HCT116 (cell line): ENCODE measurements around the gene UTP14A. TPM values are rescaled to one million over a fixed set of nuclear protein-coding genes. Genes with fewer than 3 reads are reported as not detected.

Experiments used
- ATAC-seq: fragments of 200-7000 bp; cut with Tn5 transposase; 2 replicates; pipeline ENCODE4 v1.9.1; 2020; ENCODE audit warnings: mild to moderate bottlenecking, moderate library complexity
- BruUV-seq: library from RNA; stranded (reverse); fragments of 400-500 nt; replicated peaks from 2 replicates; lab custom pipeline; 2021; lab: Mats Ljungman, UMichigan
- CTCF ChIA-PET: fragments of 300-600 bp; sonication (Branson Sonifier 250); formaldehyde crosslinking; loops from one replicate; lab custom pipeline; 2021; ENCODE audit warnings: antibody characterized with exemption; lab: Charles Lee
- POLR2A ChIA-PET: fragments of 300-600, 350-600 bp; sonication (Branson Sonifier 250); formaldehyde crosslinking; loops from one replicate; lab custom pipeline; 2021; ENCODE audit warnings: antibody characterized with exemption; lab: Charles Lee
- RAD21 ChIA-PET, 2 experiments: fragments of 300-600 bp; sonication (Branson Sonifier 250); formaldehyde crosslinking; loops; one replicate each; lab custom pipeline; 2023; ENCODE audit warnings: low total read pairs in 2 of 2; ENCODE audit not compliant: uncharacterized antibody in 2 of 2, unreplicated experiment in 2 of 2, low non-redundant PET in 1 of 2; lab: Charles Lee
- DNase-seq: peaks from one replicate; pipeline ENCODE4 v3.0.0-alpha.2; 2010; ENCODE audit warnings: low read depth, low spot score
- H2AFZ ChIP-seq: fragments of 200-600 bp; shearing (Covaris generic), sonication (generic); 2 replicates; pipeline ENCODE4 v1.6.1; 2017; ENCODE audit warnings: low read depth, mixed run types, mixed read lengths, antibody characterized with exemption, low read length; ENCODE audit not compliant: poor library complexity, severe bottlenecking
- H3K27ac ChIP-seq: 2 replicates; pipeline ENCODE4 v1.5.1; 2012; ENCODE audit warnings: low read depth, low read length
- H3K27me3 ChIP-seq: fragments of 200-600 bp; sonication (generic); 2 replicates; pipeline ENCODE4 v1.6.1; 2016; ENCODE audit warnings: mixed run types, low read length, mixed read lengths; ENCODE audit not compliant: insufficient read depth
- H3K36me3 ChIP-seq, 2 experiments: fragments of 200-500 bp in 1 of 2; fragments of 200-600 bp in 1 of 2; sonication (Bioruptor generic) in 1 of 2; sonication (generic) in 1 of 2; 2 replicates each; pipeline versions ENCODE4 v1.5.1 to v1.6.1; 2014 to 2016; ENCODE audit warnings: low read length in 2 of 2, inconsistent platforms in 1 of 2, mixed read lengths in 1 of 2, mixed run types in 1 of 2; ENCODE audit not compliant: insufficient read depth in 2 of 2, control insufficient read depth in 1 of 2
- H3K4me1 ChIP-seq, 2 experiments: fragments of 200-600 bp in 1 of 2; sonication (generic) in 1 of 2; 2 replicates each; pipeline versions ENCODE4 v1.5.1 to v1.6.1; 2012 to 2017; ENCODE audit warnings: low read length in 2 of 2, inconsistent platforms in 1 of 2, mild to moderate bottlenecking in 1 of 2, mixed read lengths in 1 of 2, mixed run types in 1 of 2, moderate library complexity in 1 of 2; ENCODE audit not compliant: insufficient read depth in 2 of 2, control insufficient read depth in 1 of 2
- H3K4me2 ChIP-seq: fragments of 200-600 bp; sonication (generic); 2 replicates; pipeline ENCODE4 v1.6.1; 2017; ENCODE audit warnings: mixed run types, low read length, mixed read lengths
- H3K4me3 ChIP-seq, 2 experiments: fragments of 200-600 bp in 1 of 2; sonication (generic) in 1 of 2; replicated peaks in 1 of 2; 2 replicates each; pipeline ENCODE4 v1.5.1; 2011 to 2016; ENCODE audit warnings: low read length in 2 of 2, control low read depth in 1 of 2, low read depth in 1 of 2, mild to moderate bottlenecking in 1 of 2, mixed read lengths in 1 of 2, mixed run types in 1 of 2
- H3K79me2 ChIP-seq: fragments of 200-600 bp; sonication (generic); 2 replicates; pipeline ENCODE4 v1.6.1; 2017; ENCODE audit warnings: mild to moderate bottlenecking, mixed run types, low read length, moderate library complexity, mixed read lengths; ENCODE audit not compliant: insufficient read depth
- H3K9ac ChIP-seq: fragments of 200-600 bp; sonication (generic); 2 replicates; pipeline ENCODE4 v1.6.1; 2016; ENCODE audit warnings: low read length, mixed read lengths
- H3K9me2 ChIP-seq: fragments of 200-600 bp; sonication (generic), shearing (Covaris generic); 2 replicates; pipeline ENCODE4 v1.6.1; 2017; ENCODE audit warnings: mixed run types, mild to moderate bottlenecking, moderate library complexity; ENCODE audit not compliant: insufficient read depth
- H3K9me3 ChIP-seq, 2 experiments: fragments of 200-500 bp in 1 of 2; fragments of 200-600 bp in 1 of 2; sonication (Bioruptor generic) in 1 of 2; sonication (generic) in 1 of 2; 2 replicates each; pipeline ENCODE4 v1.6.1; 2014 to 2017; ENCODE audit warnings: low read length in 2 of 2, mixed read lengths in 2 of 2, inconsistent platforms in 1 of 2, low read depth in 1 of 2, mild to moderate bottlenecking in 1 of 2, mixed run types in 1 of 2, moderate library complexity in 1 of 2; ENCODE audit not compliant: control insufficient read depth in 1 of 2, insufficient read depth in 1 of 2
- H4K20me1 ChIP-seq: fragments of 200-600 bp; sonication (generic), shearing (Covaris generic); 2 replicates; pipeline ENCODE4 v1.6.1; 2017; ENCODE audit warnings: mixed run types, mild to moderate bottlenecking, moderate library complexity; ENCODE audit not compliant: insufficient read depth
- EGR1 ChIP-seq: IDR thresholded peaks from 2 replicates; pipeline ENCODE4 v1.6.1; 2012; ENCODE audit warnings: low read depth
- FOSL1 ChIP-seq: IDR thresholded peaks from 2 replicates; pipeline ENCODE4 v1.6.1; 2012; ENCODE audit warnings: low read depth
- JUND ChIP-seq: IDR thresholded peaks from 2 replicates; pipeline ENCODE4 v1.6.1; 2012
- RAD21 ChIP-seq: IDR thresholded peaks from 2 replicates; pipeline ENCODE4 v1.6.1; 2012; ENCODE audit warnings: low read depth, mild to moderate bottlenecking
- SIN3A ChIP-seq: IDR thresholded peaks from 2 replicates; pipeline ENCODE4 v1.6.1; 2012; ENCODE audit warnings: low read depth
- SP1 ChIP-seq: IDR thresholded peaks from 2 replicates; pipeline ENCODE4 v1.6.1; 2012; ENCODE audit warnings: low read depth
- SRF ChIP-seq: IDR thresholded peaks from 2 replicates; pipeline ENCODE4 v1.6.1; 2012; ENCODE audit warnings: low read depth
- TCF7L2 ChIP-seq: IDR thresholded peaks from 2 replicates; pipeline ENCODE4 v1.7.0; 2011; ENCODE audit warnings: borderline replicate concordance, inconsistent platforms; ENCODE audit not compliant: insufficient read depth, insufficient read length; ENCODE audit errors: extremely low read depth
- ZFX ChIP-seq: fragments of 450-650 bp; IDR thresholded peaks from 2 replicates; pipeline ENCODE4 v1.6.1; 2017
- intact Hi-C: fragments of 100-400 bp; cut with micrococcal nuclease; formaldehyde crosslinking; loops from 2 replicates; pipeline ENCODE4 v1.10.0; 2022
- total RNA-seq: library from RNA; stranded (reverse); gene quantifications from one replicate; pipeline ENCODE4 v1.2.1, GENCODE V29; 2021; ENCODE audit not compliant: unreplicated experiment
- TF ChIP-seq, protein P1 (sequence below): IDR thresholded peaks from 2 replicates; pipeline ENCODE4 v1.6.1; 2011; ENCODE audit warnings: mild to moderate bottlenecking, low read length, moderate library complexity; ENCODE audit not compliant: insufficient replicate concordance; ENCODE audit errors: extremely low read depth
- TF ChIP-seq, protein P2 (sequence below): IDR thresholded peaks from 2 replicates; pipeline ENCODE4 v1.6.1; 2012
- TF ChIP-seq, protein P3 (sequence below), 3 experiments: fragments of 200-600 bp in 1 of 3; sonication (generic) in 1 of 3; IDR thresholded peaks in 2 of 3; conservative IDR thresholded peaks in 1 of 3; 2 replicates each; pipeline ENCODE4 v1.5.1; 2012 to 2017; ENCODE audit warnings: low read depth in 2 of 3, low read length in 2 of 3, antibody characterized with exemption in 1 of 3, borderline replicate concordance in 1 of 3, control low read depth in 1 of 3, mild to moderate bottlenecking in 1 of 3, mixed read lengths in 1 of 3, mixed run types in 1 of 3, moderate library complexity in 1 of 3; ENCODE audit not compliant: insufficient read depth in 1 of 3

The UTP14A gene
- total RNA-seq, 1 experiment from 2014 or later = 28.3 TPM

DNA sequence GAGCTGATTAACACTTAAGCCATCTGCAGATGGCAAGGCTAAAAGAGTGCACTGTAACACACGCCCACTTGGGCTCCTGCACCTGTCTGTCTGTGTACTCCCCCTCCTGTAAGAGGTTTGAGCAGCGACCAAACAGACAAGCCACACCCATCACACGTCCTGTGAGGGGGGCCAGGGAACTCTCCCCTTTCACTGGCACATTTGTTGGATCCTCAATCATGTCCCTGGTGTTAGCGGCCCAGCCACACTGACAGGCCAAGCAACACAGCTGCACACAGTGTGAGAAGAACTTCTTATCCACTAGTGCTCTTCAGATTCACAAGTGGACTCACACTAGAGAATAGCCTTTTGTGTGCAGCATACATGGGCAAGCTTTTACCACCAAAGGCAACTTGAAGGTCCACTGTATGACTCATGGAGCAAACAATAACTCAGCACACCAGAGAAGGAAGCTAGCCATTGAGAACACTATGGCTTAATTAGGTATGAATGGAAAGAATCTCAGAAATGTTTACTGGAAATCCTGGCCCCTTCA, 29.1 kb upstream of the UTP14A start:
- peak; percentile 12 for DNase-seq

GRCh38 chrX:129877401-129877800, 28.6 kb upstream of the UTP14A start:
- ATAC-seq (peak; percentile 40; the same call in 1 of the 2 replicates), DNase-seq (no peak)
- H4K20me1 ChIP-seq = no peaks in the 10 kb centered on the region
- ChIA-PET POLR2A (no interaction called here), RAD21 (no interaction called here), CTCF (no interaction called here)
- H3K27me3 ChIP-seq = no peaks in the 10 kb centered on the region
- peaks cover 4 to 12% of the 10 kb centered on the region in 2 experiments; a peak in 3 of 4 replicates for H3K4me1 ChIP-seq
- H3K4me2 ChIP-seq = peak overlapping the region; percentile 63
- no peak overlapping the region for H3K27ac ChIP-seq
- peak overlapping the region; percentile 78 for H2AFZ ChIP-seq
- no peaks in the 10 kb centered on the region for H3K9me2 ChIP-seq
- BruUV-seq = no TSS peak
- intact Hi-C loops = no loop called here
- H3K4me3 ChIP-seq = no peak overlapping the region
- no peak overlapping the region for H3K9ac ChIP-seq
- H3K36me3 ChIP-seq = no peaks in the 10 kb centered on the region
- H3K9me3 ChIP-seq = no peaks in the 10 kb centered on the region
- H3K79me2 ChIP-seq = no peaks in the 10 kb centered on the region
- no peak for TF ChIP-seq TCF7L2
- TF ChIP-seq JUND = no peak
- TF ChIP-seq, protein P1, sequence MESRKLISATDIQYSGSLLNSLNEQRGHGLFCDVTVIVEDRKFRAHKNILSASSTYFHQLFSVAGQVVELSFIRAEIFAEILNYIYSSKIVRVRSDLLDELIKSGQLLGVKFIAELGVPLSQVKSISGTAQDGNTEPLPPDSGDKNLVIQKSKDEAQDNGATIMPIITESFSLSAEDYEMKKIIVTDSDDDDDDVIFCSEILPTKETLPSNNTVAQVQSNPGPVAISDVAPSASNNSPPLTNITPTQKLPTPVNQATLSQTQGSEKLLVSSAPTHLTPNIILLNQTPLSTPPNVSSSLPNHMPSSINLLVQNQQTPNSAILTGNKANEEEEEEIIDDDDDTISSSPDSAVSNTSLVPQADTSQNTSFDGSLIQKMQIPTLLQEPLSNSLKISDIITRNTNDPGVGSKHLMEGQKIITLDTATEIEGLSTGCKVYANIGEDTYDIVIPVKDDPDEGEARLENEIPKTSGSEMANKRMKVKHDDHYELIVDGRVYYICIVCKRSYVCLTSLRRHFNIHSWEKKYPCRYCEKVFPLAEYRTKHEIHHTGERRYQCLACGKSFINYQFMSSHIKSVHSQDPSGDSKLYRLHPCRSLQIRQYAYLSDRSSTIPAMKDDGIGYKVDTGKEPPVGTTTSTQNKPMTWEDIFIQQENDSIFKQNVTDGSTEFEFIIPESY = no peak
- TF ChIP-seq SIN3A = no peak
- no peak for TF ChIP-seq RAD21
- TF ChIP-seq, protein P2, sequence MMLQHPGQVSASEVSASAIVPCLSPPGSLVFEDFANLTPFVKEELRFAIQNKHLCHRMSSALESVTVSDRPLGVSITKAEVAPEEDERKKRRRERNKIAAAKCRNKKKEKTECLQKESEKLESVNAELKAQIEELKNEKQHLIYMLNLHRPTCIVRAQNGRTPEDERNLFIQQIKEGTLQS = no peak
- no peak for TF ChIP-seq ZFX
- TF ChIP-seq, protein P3, sequence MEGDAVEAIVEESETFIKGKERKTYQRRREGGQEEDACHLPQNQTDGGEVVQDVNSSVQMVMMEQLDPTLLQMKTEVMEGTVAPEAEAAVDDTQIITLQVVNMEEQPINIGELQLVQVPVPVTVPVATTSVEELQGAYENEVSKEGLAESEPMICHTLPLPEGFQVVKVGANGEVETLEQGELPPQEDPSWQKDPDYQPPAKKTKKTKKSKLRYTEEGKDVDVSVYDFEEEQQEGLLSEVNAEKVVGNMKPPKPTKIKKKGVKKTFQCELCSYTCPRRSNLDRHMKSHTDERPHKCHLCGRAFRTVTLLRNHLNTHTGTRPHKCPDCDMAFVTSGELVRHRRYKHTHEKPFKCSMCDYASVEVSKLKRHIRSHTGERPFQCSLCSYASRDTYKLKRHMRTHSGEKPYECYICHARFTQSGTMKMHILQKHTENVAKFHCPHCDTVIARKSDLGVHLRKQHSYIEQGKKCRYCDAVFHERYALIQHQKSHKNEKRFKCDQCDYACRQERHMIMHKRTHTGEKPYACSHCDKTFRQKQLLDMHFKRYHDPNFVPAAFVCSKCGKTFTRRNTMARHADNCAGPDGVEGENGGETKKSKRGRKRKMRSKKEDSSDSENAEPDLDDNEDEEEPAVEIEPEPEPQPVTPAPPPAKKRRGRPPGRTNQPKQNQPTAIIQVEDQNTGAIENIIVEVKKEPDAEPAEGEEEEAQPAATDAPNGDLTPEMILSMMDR (IDR thresholded peaks at IDR 0.05 in 2 of 3, conservative IDR thresholded peaks at IDR 0.05 in 1 of 3; ENCODE audit: borderline replicate concordance in 1 of 3, insufficient read depth in 1 of 3, low read depth in 2 of 3, low read length in 2 of 3) = no peak
- no peak for TF ChIP-seq EGR1
- no peak; the same call in 1 of the 2 replicates for TF ChIP-seq FOSL1
- no peak for TF ChIP-seq SRF

More for the DNA sequence above, 29.1 kb upstream of the UTP14A start:
- Histone ChIP-seq H3K4me2 (peak overlapping the region; percentile 63), H3K4me1 (peaks cover 4 to 12% of the 10 kb centered on the region in 2 experiments; a peak in 3 of 4 replicates), H2AFZ (peak overlapping the region; percentile 78), H3K36me3 (no peaks in the 10 kb centered on the region), H3K9me3 (no peaks in the 10 kb centered on the region), H4K20me1 (no peaks in the 10 kb centered on the region), H3K27me3 (no peaks in the 10 kb centered on the region), H3K27ac (0 out of 2 replicates have a peak overlapping the region, but pooled peaks have one; percentile 26), H3K9me2 (no peaks in the 10 kb centered on the region), H3K9ac (no peak overlapping the region), H3K79me2 (no peaks in the 10 kb centered on the region), H3K4me3 (no peak overlapping the region)
- ChIA-PET POLR2A (no interaction called here), CTCF (no interaction called here), RAD21 (no interaction called here)
- ATAC-seq = peak; percentile 73
- intact Hi-C loops = no loop called here
- 0 out of 2 replicates have a peak, but pooled peaks have one; percentile 16 for TF ChIP-seq SP1
- TF ChIP-seq FOSL1 = peak; percentile 24; the same call in 1 of the 2 replicates
- TF ChIP-seq, protein P1 = no peak
- BruUV-seq = no TSS peak
